Hepatocyte (in vitro differentiated cells): ENCODE results near the gene CCNC. TPM values are rescaled to one million over a fixed set of nuclear protein-coding genes. Genes with fewer than 3 reads are reported as not detected.

Experiments
- DNase-seq: peaks from one replicate; pipeline ENCODE4 v3.0.0-alpha.2; 2016; ENCODE audit warnings: low spot score
- H2AFZ ChIP-seq: fragments of 200-600 bp; sonication (generic); 2 replicates; pipeline ENCODE4 v1.6.0; 2016; ENCODE audit warnings: antibody characterized with exemption, mild to moderate bottlenecking
- H3K27ac ChIP-seq: fragments of 200-600 bp; sonication (generic); 2 replicates; pipeline ENCODE4 v1.5.1; 2016; ENCODE audit warnings: mild to moderate bottlenecking
- H3K27me3 ChIP-seq: fragments of 200-600 bp; sonication (generic); 2 replicates; pipeline ENCODE4 v1.6.1; 2016
- H3K36me3 ChIP-seq: fragments of 200-600 bp; sonication (generic); replicated peaks from 2 replicates; pipeline ENCODE4 v1.5.1; 2016; ENCODE audit warnings: low read depth; ENCODE audit not compliant: insufficient read depth
- H3K4me1 ChIP-seq: fragments of 200-600 bp; sonication (generic); 2 replicates; pipeline ENCODE4 v1.5.1; 2016; ENCODE audit warnings: mild to moderate bottlenecking, moderate library complexity; ENCODE audit not compliant: insufficient read depth
- H3K4me2 ChIP-seq: fragments of 200-600 bp; sonication (generic); 2 replicates; pipeline ENCODE4 v1.6.0; 2016
- H3K4me3 ChIP-seq: fragments of 200-600 bp; sonication (generic); 2 replicates; pipeline ENCODE4 v1.5.1; 2016; ENCODE audit warnings: mild to moderate bottlenecking
- H3K79me2 ChIP-seq: fragments of 200-600 bp; sonication (generic); 2 replicates; pipeline ENCODE4 v1.6.0; 2017; ENCODE audit warnings: mild to moderate bottlenecking
- H3K9me2 ChIP-seq: fragments of 200-600 bp; sonication (generic); replicated peaks from 2 replicates; pipeline ENCODE4 v1.6.0; 2017; ENCODE audit warnings: mild to moderate bottlenecking; ENCODE audit not compliant: insufficient read depth
- H3K9me3 ChIP-seq: fragments of 200-600 bp; sonication (generic); 2 replicates; pipeline ENCODE4 v1.5.1; 2016; ENCODE audit warnings: low read depth, mild to moderate bottlenecking
- H4K20me1 ChIP-seq: fragments of 200-600 bp; sonication (generic); 2 replicates; pipeline ENCODE4 v1.6.0; 2016; ENCODE audit warnings: mild to moderate bottlenecking; ENCODE audit not compliant: insufficient read depth, poor library complexity, severe bottlenecking
- EZH2 ChIP-seq: fragments of 200-600 bp; sonication (generic); IDR thresholded peaks from 2 replicates; pipeline ENCODE4 v1.6.1; 2016; ENCODE audit warnings: antibody characterized with exemption, mild to moderate bottlenecking, borderline replicate concordance
- EZH2phosphoT487 ChIP-seq: fragments of 200-600 bp; sonication (generic); IDR thresholded peaks from one replicate; pipeline ENCODE4 v1.6.1; 2018; ENCODE audit warnings: antibody characterized with exemption, mild to moderate bottlenecking, low read depth, moderate library complexity; ENCODE audit not compliant: unreplicated experiment, severe bottlenecking
- WGBS: methylation state at CpG from one replicate; pipeline ENCODE4 v1.1.6; 2016; ENCODE audit warnings: low lambda C conversion rate; ENCODE audit errors: missing lambda C conversion rate; 5-methylcytosine and 5-hydroxymethylcytosine counted together
- polyA plus RNA-seq: library from polyadenylated mRNA; unstranded; fragments of >200 nt; fragmentation: Nextera tagmentation; extraction: Ambion mirVana; gene quantifications from 2 replicates; pipeline ENCODE4 v1.2.1, GENCODE V29; 2016
- total RNA-seq: library from RNA; depleted of rRNA; stranded (reverse); fragments of >200 nt; gene quantifications from 2 replicates; pipeline ENCODE4 v1.2.3, GENCODE V29; 2014
- TF ChIP-seq, protein P1 (sequence below): fragments of 200-600 bp; sonication (generic); IDR thresholded peaks from 2 replicates; pipeline ENCODE4 v1.5.1; 2016; ENCODE audit warnings: antibody characterized with exemption, mild to moderate bottlenecking; ENCODE audit not compliant: poor library complexity

The CCNC gene
- total and polyA plus RNA-seq, 2 experiments from 2014 or later, result 59.5 to 102 TPM

DNA sequence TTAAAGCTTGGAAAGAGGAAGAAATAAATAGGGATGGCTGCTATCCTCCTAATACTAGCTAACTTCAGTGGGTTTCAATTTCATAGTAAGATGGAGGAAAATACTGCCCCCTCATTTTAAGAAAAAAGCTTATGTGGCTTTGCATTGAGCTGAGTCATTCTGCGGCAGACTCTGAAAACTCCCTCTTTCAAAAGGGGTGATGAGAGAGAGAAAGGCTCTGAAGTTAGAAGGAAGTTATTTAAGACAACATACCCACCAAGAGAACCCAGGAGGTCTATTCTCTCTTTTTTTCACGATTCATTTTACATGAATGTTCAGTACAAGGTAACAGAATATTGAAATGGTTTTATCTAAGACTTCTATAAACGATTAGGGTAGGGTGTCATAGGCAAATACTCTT is 42.7 kb upstream of the CCNC start:
- Histone ChIP-seq H3K9me2 (no peaks in the 10 kb centered on the region), H3K79me2 (no peaks in the 10 kb centered on the region), H3K4me3 (no peak overlapping the region), H4K20me1 (no peaks in the 10 kb centered on the region), H3K36me3 (no peaks in the 10 kb centered on the region), H2AFZ (no peak overlapping the region), H3K27ac (no peak overlapping the region), H3K9me3 (no peaks in the 10 kb centered on the region), H3K4me2 (no peak overlapping the region), H3K27me3 (peaks cover 99% of the 10 kb centered on the region), H3K4me1 (peaks cover 16% of the 10 kb centered on the region)
- DNase-seq, result no peak
- WGBS, result 20% methylated on average over 3 of the region's 3 CpGs
- TF ChIP-seq EZH2, result no peak
- TF ChIP-seq EZH2phosphoT487, result no peak
- TF ChIP-seq, protein P1, sequence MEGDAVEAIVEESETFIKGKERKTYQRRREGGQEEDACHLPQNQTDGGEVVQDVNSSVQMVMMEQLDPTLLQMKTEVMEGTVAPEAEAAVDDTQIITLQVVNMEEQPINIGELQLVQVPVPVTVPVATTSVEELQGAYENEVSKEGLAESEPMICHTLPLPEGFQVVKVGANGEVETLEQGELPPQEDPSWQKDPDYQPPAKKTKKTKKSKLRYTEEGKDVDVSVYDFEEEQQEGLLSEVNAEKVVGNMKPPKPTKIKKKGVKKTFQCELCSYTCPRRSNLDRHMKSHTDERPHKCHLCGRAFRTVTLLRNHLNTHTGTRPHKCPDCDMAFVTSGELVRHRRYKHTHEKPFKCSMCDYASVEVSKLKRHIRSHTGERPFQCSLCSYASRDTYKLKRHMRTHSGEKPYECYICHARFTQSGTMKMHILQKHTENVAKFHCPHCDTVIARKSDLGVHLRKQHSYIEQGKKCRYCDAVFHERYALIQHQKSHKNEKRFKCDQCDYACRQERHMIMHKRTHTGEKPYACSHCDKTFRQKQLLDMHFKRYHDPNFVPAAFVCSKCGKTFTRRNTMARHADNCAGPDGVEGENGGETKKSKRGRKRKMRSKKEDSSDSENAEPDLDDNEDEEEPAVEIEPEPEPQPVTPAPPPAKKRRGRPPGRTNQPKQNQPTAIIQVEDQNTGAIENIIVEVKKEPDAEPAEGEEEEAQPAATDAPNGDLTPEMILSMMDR, result no peak

DNA sequence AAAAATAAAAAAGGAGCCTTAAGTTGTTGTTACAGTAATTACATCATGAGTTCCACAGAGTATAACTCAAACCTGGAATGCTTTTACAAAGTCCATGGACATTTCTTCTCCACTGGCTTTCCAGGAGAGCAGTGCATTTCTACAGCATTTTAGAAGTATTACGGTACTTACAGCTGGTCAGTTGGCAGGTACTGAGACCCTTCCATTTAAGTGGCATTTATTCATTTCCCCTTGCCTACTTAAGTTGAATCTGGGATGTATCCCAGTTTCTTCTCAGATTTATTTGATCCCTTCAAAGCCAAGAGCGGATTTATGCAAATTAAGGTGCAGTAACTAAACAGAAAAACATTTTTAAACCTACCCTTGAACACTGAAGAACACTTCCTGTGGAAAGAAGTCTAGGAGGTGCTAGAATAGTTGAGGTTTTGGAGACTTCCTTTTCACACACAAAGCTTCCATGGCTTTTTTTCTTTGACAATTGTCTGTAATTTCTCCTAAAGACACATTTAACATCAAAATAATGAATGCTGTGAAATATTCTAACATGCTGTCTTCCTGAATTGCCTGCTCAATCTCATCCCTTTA is 41.5 kb upstream of the CCNC start:
- Histone ChIP-seq H3K4me2 (no peak overlapping the region), H3K27ac (no peak overlapping the region), H3K9me2 (no peaks in the 10 kb centered on the region), H3K4me3 (no peak overlapping the region), H3K36me3 (no peaks in the 10 kb centered on the region), H4K20me1 (no peaks in the 10 kb centered on the region), H3K4me1 (peaks cover 16% of the 10 kb centered on the region), H3K79me2 (no peaks in the 10 kb centered on the region), H3K9me3 (no peaks in the 10 kb centered on the region), H3K27me3 (peaks cover 99% of the 10 kb centered on the region), H2AFZ (no peak overlapping the region)
- WGBS, result 34% methylated on average over 2 of the region's 2 CpGs
- TF ChIP-seq EZH2 (no peak), EZH2phosphoT487 (no peak)
- no peak for DNase-seq

DNA sequence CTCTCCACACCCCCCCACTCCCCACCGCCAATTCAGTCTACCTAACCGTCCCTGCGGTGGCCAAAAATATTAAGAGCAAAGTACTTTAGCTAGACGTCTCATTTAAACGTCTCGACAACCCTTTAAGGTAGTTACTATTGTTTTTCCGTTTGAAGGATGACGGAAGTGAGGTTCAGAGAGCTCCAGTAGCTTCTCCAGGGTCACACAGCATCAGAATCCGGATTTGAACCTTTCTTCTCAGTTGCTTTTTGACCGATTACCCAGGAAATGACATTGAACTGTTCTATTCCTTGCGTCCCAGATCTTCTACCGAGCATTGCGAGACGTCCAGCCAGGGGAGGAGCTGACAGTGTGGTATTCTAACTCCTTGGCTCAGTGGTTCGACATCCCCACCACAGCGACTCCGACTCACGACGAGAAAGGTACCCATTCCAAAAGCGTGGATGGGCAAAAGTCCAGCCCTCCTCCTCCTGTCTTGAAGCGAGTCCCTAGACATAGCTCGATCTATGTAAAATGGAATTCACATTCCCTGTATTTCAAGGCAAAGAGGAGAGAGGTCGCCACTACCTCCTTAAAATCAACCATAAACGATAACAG is 40.5 kb upstream of the CCNC start:
- TF ChIP-seq, protein P1, result no peak
- peak; percentile 69 for TF ChIP-seq EZH2
- H2AFZ ChIP-seq, result no peak overlapping the region
- peaks cover 99% of the 10 kb centered on the region for H3K27me3 ChIP-seq
- no peaks in the 10 kb centered on the region for H3K9me3 ChIP-seq
- H4K20me1 ChIP-seq, result no peaks in the 10 kb centered on the region
- H3K9me2 ChIP-seq, result no peaks in the 10 kb centered on the region
- no peaks in the 10 kb centered on the region for H3K36me3 ChIP-seq
- H3K4me2 ChIP-seq, result no peak overlapping the region
- no peak overlapping the region for H3K4me3 ChIP-seq
- H3K27ac ChIP-seq, result no peak overlapping the region
- peaks cover 12% of the 10 kb centered on the region for H3K4me1 ChIP-seq
- H3K79me2 ChIP-seq, result no peaks in the 10 kb centered on the region
- WGBS, result 13% methylated on average over 24 of the region's 24 CpGs
- no peak for DNase-seq

DNA sequence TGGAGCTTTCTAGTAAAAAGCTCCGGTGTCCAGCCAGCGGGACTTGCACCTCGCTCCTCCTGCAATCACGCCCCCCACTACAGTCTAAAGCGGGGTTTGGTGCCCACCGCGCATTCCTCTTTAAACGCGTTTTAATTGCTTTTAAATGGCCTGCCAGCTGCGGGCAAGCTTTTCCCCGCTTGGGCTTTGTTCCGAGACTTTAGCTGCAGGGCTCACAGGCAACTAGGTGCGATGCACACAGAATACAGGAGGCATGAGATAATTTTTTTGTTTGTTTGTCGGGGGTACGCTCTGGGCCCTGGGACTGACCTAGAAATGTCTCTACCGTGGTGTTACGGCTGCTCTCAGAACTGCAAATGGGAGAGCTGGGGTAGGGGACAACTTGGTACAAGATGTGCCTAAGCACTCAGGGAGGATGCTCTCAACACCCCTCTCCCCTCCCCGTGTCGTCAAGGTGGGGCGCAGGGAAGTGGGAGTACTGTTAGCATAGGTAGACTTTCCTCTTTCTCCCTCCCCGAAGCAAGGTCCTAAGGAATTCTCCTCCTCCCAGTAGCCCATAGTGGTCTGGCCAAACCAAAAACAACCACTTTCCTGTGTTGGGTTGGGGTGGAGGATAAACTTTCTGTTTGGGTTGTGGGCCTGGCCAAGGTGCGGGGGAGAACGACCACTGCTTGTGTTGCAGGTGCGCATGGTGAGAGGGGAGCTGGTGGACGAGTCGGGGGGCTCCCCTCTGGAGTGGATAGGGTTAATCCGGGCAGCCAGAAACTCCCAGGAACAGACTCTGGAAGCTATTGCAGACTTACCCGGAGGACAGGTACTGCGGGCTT is 39.8 kb upstream of the CCNC start:
- Histone ChIP-seq H3K4me1 (peaks cover 16% of the 10 kb centered on the region), H3K27me3 (peaks cover 100% of the 10 kb centered on the region), H3K4me2 (no peak overlapping the region)

More for the DNA sequence above, 39.8 kb upstream of the CCNC start:
- no peaks in the 10 kb centered on the region for H3K79me2 ChIP-seq
- no peak for DNase-seq
- no peaks in the 10 kb centered on the region for H4K20me1 ChIP-seq
- no peak overlapping the region for H2AFZ ChIP-seq
- no peak overlapping the region for H3K4me3 ChIP-seq
- H3K36me3 ChIP-seq, result no peaks in the 10 kb centered on the region
- no peaks in the 10 kb centered on the region for H3K9me2 ChIP-seq
- no peak overlapping the region for H3K27ac ChIP-seq
- no peaks in the 10 kb centered on the region for H3K9me3 ChIP-seq
- TF ChIP-seq EZH2 (no peak), EZH2phosphoT487 (no peak)
- TF ChIP-seq, protein P1, result no peak
- 6% methylated on average over 29 of the region's 29 CpGs for WGBS
